ENCODE results near the gene LCOR.
"Not testable (repeated sequence)": the region's sequence is repeated elsewhere in the genome, so short reads cannot be mapped to it uniquely, and the experiment has no call there.

Gene LCOR

DNA sequence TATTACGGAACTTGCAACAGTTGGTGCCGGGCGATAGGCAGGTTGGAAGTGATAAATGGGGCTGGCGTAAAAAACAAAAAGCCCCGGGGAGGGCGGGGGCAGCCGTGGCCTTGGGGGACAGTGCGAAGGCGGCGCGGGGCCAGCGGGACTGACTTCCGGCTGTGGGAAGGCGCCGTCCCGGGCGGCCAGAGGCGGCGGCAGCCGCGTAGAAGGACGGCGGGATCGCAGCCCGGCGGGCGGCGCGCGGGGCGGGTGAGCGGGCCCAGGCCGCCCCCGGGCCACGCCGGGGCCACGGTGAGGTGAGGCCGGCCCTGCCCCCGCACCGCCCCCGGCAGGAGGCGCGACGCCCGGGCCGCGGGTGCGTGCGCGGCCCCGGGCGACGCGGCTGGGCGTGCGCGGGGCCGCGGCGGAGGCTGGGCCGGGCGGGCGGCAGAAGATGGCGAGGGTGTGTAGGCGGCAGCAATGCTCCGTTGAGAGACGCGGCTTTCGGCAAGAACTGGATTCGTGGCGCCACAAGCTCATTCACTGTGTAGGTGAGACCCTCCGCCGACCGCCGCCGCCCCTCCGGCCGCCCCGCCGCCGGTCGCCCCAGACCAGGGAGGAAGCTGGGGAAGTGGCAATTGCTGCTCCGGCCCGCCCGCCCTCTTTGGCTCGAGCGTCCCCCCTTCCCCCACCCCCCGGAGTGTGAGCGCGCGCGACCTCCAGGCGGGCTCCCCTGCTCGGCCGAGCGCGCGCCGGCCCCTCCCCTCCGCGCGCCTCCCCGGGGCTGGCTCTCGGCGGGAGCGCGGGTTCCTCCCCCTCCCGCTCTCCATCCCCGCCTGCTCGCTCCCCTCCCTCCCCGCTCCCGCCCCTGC, at the start of gene LCOR:
LCOR (plus strand) TSS at position 432 of the 854 bp plus-strand sequence. CDS start 116,760 bp downstream, outside the sequence.
- Histone ChIP-seq H3K4me3 (peak within 1 kb of the TSS; percentile 75), H3K36me3 (replicated peaks) (0 out of 2 replicates have a peak, but pooled peaks cover 4% of the 10 kb centered on the region), H3K4me1 (peaks cover 25% of the 10 kb centered on the region), H3K27me3 (ENCODE audit: low read depth) (no peaks in the 10 kb centered on the region), H3K9me3 (no peaks in the 10 kb centered on the region)
- in situ Hi-C loops (cut with MboI; ENCODE audit: low sequenced_read_pairs): no loop called here
- DNase-seq (ENCODE audit: low spot score in 2 of 2): peak; percentile 79 to 90

DNA sequence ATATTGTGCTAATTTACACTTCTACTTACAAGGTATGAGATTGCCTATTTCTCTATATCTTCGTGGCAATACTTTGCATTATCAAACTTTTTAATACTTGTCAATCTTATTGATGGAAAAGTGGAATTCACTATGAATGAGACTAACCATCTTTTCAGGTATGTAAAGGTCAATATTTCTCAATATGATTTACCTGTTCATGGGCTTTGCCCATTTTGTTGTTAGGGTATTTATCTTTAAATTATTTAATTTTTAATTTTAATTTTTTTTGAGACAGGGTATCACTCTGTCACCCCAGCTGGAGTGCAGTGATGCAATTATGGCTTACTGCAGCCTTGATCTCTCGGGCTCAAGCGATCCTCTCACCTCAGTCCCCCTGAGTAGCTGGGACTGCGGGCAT, 47.8 kb upstream of the LCOR start:
- H3K9me3 ChIP-seq: no peaks in the 10 kb centered on the region
- no peak overlapping the region for H3K4me3 ChIP-seq
- in situ Hi-C loops (cut with MboI; ENCODE audit: low sequenced_read_pairs): no loop called here
- no peaks in the 10 kb centered on the region for H3K4me1 ChIP-seq
- no peaks in the 10 kb centered on the region for H3K36me3 ChIP-seq (replicated peaks)
- H3K27me3 ChIP-seq (ENCODE audit: low read depth): no peaks in the 10 kb centered on the region
- DNase-seq (ENCODE audit: low spot score in 2 of 2): no peak

DNA sequence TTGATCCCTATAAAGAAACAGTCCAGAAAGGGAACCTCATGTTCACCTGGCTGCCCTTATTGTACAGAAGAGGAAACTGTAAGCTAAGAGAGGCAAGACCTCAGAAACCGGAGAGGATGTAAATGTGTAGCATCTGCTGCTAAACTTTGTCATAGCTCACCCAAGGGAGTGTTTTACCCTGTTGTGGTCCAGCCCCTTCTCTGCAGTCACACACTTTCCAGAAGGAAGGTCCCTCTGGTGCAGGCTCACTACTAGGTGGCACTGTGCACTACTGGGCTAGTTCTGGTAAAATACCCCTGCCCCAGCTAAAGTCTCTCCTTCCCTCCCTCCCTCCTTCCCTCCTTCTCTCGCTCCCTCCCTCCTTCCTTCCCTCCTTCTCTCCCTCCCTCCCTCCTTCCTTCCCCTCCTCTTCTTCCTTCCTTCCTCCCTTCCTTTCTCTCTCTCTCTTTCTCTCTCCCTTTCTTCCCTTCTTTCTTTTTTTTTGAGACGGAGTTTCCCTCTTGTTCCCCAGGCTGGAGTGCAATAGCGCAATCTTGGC, 42.5 kb upstream of the LCOR start:
- H3K9me3 ChIP-seq: no peaks in the 10 kb centered on the region
- no peak overlapping the region for H3K4me3 ChIP-seq
- in situ Hi-C loops (cut with MboI; ENCODE audit: low sequenced_read_pairs): no loop called here
- no peaks in the 10 kb centered on the region for H3K4me1 ChIP-seq
- peaks cover 6% of the 10 kb centered on the region for H3K27me3 ChIP-seq (ENCODE audit: low read depth)
- no peak for DNase-seq (ENCODE audit: low spot score in 2 of 2)
- H3K36me3 ChIP-seq (replicated peaks): no peaks in the 10 kb centered on the region

DNA sequence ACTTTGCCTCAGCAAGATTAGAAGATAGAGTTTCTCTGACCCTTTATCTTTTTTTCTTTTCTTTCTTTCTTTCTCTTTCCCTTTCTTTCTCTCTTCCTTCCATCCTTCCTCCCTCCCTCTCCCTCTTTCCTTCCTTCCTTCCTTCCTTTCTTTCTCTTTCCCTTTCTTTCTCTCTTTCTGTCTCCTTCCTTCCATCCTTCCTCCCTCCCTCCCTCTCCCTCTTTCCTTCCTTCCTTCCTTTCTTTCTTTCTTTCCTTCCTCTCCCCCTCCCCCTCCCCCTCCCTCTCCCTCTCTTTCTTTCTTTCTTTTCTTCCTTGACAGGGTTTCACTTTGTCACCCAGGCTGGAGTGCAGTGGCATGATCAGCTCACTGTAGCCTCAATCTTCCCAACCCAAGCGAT, 40.2 kb upstream of the LCOR start:
- H3K27me3 ChIP-seq (ENCODE audit: low read depth): peaks cover 6% of the 10 kb centered on the region
- H3K9me3 ChIP-seq: no peaks in the 10 kb centered on the region
- in situ Hi-C loops (cut with MboI; ENCODE audit: low sequenced_read_pairs): no loop called here
- H3K4me3 ChIP-seq: no peak overlapping the region
- H3K4me1 ChIP-seq: no peaks in the 10 kb centered on the region
- DNase-seq (ENCODE audit: low spot score in 2 of 2): no peak
- H3K36me3 ChIP-seq (replicated peaks): no peaks in the 10 kb centered on the region

DNA sequence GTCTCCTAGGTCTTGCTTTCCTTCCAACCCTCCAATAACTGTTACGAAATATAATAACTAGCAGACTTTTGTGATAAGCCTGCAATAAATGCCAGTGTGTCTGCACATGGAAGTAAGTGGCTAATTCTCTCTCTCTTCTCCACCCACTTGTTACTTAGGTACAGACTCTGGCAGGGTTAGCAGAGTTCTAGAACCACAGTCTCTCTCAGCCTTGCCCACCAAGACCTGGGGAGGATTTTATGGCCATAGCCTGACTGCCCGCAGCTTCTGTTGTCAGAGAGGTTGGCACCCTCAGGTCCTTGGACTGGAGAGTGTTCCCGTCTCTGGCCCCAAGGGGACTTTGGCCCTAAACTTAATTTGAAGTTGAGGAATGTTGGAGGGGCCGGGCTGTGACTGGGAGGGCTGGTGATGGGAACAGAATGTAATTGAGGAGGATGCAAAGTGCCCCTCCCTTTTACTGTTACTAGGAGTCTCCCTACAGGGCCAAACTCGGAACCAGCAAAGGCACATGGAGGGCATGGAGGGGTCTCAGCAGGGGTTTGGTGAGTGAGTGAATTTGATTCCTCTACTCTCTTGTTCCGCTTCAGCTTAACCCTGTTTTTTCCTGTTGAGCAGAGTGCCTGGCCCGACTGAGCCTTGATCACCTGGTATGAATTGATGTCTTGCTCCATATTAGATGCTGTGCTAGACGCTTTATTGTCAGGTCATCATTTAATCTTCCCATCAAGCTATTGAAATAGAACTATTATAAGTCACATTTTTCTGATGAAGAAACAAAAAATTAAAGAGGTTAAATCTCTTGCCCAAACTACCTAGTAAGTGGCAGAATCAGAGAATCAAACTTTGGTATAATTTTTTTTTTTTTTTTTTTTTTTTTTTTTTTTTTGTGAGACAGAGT, 37.0 kb upstream of the LCOR start:
- Histone ChIP-seq H3K4me1 (no peaks in the 10 kb centered on the region), H3K4me3 (no peak overlapping the region), H3K27me3 (ENCODE audit: low read depth) (peaks cover 6% of the 10 kb centered on the region), H3K36me3 (replicated peaks) (no peaks in the 10 kb centered on the region), H3K9me3 (no peaks in the 10 kb centered on the region)
- no peak for DNase-seq (ENCODE audit: low spot score in 2 of 2)
- in situ Hi-C loops (cut with MboI; ENCODE audit: low sequenced_read_pairs): no loop called here

- no peak for DNase-seq (ENCODE audit: low spot score in 2 of 2)
- no peak overlapping the region for H3K4me3 ChIP-seq
- peaks cover 6% of the 10 kb centered on the region for H3K27me3 ChIP-seq (ENCODE audit: low read depth)
- no peaks in the 10 kb centered on the region for H3K4me1 ChIP-seq
- in situ Hi-C loops (cut with MboI; ENCODE audit: low sequenced_read_pairs): no loop called here
- H3K9me3 ChIP-seq: no peaks in the 10 kb centered on the region
- no peaks in the 10 kb centered on the region for H3K36me3 ChIP-seq (replicated peaks)
These were observed 34.6 kb upstream of the LCOR start for GRCh38 chr10:96797485-96797884.

DNA sequence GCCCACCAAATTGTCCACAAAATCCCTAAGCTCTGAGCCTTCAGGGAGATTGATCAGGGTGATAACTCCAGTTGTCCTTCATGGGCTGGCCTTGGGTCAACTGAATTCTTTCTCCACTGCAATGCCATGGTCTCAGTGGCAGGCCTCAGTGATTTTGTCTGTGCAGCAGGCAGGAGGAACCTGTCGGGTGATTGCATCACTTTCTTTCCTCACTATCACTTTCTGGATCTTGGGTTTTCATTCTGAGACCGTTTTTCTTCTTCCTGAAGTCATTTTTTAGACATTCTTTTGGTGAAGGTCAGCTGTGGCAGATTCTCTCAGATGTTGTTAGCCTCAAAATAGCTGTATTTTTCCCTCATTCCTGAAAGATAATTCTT, 28.8 kb upstream of the LCOR start:
- in situ Hi-C loops (cut with MboI; ENCODE audit: low sequenced_read_pairs): no loop called here
- Histone ChIP-seq H3K27me3 (ENCODE audit: low read depth) (no peaks in the 10 kb centered on the region), H3K4me1 (no peaks in the 10 kb centered on the region), H3K36me3 (replicated peaks) (no peaks in the 10 kb centered on the region), H3K9me3 (no peaks in the 10 kb centered on the region), H3K4me3 (no peak overlapping the region)
- DNase-seq (ENCODE audit: low spot score in 2 of 2): no peak

GRCh38 chr10:96814264-96814663, 17.8 kb upstream of the LCOR start:
- H3K36me3 ChIP-seq (replicated peaks): no peaks in the 10 kb centered on the region
- no peaks in the 10 kb centered on the region for H3K4me1 ChIP-seq
- DNase-seq (ENCODE audit: low spot score in 2 of 2): no peak
- no peak overlapping the region for H3K4me3 ChIP-seq
- H3K9me3 ChIP-seq: no peaks in the 10 kb centered on the region
- in situ Hi-C loops (cut with MboI; ENCODE audit: low sequenced_read_pairs): no loop called here
- H3K27me3 ChIP-seq (ENCODE audit: low read depth): peaks cover 10% of the 10 kb centered on the region

GRCh38 chr10:96818971-96819370, 13.1 kb upstream of the LCOR start:
- H3K4me1 ChIP-seq; H3K4me3 ChIP-seq; H3K36me3 ChIP-seq (replicated peaks); H3K9me3 ChIP-seq; DNase-seq (ENCODE audit: low spot score in 2 of 2); H3K27me3 ChIP-seq (ENCODE audit: low read depth); in situ Hi-C loops (cut with MboI; ENCODE audit: low sequenced_read_pairs): not testable (repeated sequence)

DNA sequence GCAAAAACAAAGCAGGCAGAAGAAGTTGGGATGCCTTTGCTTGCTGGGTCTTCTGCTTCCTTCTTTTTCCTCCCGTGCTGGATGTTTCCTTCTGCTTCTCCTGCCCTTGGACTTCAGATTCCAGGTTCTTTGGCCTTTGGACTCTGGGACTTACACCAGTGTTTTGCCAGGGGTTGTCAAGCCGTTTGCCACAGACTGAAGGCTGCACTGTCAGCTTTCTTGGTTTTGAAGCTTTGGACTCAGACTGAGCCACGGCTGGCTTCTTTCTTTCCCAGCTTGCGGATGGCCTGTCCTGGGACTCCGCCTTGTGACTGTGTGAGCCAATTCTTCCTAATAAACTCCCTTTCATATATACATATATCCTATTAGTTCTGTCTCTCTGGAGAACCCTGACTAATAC, 11.3 kb upstream of the LCOR start:
- in situ Hi-C loops (cut with MboI; ENCODE audit: low sequenced_read_pairs): no loop called here
- Histone ChIP-seq H3K36me3 (replicated peaks) (no peaks in the 10 kb centered on the region), H3K4me3 (no peak overlapping the region), H3K9me3 (no peaks in the 10 kb centered on the region), H3K27me3 (ENCODE audit: low read depth) (no peaks in the 10 kb centered on the region), H3K4me1 (no peaks in the 10 kb centered on the region)
- no peak for DNase-seq (ENCODE audit: low spot score in 2 of 2)

DNA sequence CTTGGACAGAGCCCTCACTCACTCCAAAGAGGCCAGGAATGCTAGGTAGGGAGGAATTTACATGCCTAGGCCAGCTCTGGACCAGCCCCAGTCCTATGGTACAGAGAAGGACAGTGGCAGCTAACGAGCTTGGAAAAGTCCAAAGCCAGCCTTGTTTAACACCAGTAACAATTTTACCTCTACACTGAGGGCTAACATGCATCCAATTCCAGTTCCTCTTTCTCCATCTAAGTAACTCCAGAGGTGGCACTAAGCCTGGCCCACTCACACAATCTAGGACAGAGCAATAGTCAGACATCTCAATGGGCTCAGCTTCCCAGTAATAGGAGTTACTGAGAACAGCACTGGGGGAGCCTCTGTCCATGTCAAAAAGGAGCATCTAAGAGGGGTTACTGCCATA, 5.7 kb upstream of the LCOR start:
- in situ Hi-C loops (cut with MboI; ENCODE audit: low sequenced_read_pairs): no loop called here
- Histone ChIP-seq H3K36me3 (replicated peaks) (no peaks in the 10 kb centered on the region), H3K4me1 (peaks cover 5% of the 10 kb centered on the region; the same call in 1 of the 2 replicates), H3K9me3 (no peaks in the 10 kb centered on the region), H3K27me3 (ENCODE audit: low read depth) (no peaks in the 10 kb centered on the region), H3K4me3 (no peak overlapping the region)
- DNase-seq (ENCODE audit: low spot score in 2 of 2): no peak

GRCh38 chr10:96828609-96829008, 3.5 kb upstream of the LCOR start:
- Histone ChIP-seq H3K27me3 (ENCODE audit: low read depth) (no peaks in the 10 kb centered on the region), H3K9me3 (no peaks in the 10 kb centered on the region), H3K36me3 (replicated peaks) (no peaks in the 10 kb centered on the region), H3K4me1 (peaks cover 6% of the 10 kb centered on the region; the same call in 1 of the 2 replicates), H3K4me3 (no peak overlapping the region)
- no peak for DNase-seq (ENCODE audit: low spot score in 2 of 2)
- in situ Hi-C loops (cut with MboI; ENCODE audit: low sequenced_read_pairs): no loop called here

DNA sequence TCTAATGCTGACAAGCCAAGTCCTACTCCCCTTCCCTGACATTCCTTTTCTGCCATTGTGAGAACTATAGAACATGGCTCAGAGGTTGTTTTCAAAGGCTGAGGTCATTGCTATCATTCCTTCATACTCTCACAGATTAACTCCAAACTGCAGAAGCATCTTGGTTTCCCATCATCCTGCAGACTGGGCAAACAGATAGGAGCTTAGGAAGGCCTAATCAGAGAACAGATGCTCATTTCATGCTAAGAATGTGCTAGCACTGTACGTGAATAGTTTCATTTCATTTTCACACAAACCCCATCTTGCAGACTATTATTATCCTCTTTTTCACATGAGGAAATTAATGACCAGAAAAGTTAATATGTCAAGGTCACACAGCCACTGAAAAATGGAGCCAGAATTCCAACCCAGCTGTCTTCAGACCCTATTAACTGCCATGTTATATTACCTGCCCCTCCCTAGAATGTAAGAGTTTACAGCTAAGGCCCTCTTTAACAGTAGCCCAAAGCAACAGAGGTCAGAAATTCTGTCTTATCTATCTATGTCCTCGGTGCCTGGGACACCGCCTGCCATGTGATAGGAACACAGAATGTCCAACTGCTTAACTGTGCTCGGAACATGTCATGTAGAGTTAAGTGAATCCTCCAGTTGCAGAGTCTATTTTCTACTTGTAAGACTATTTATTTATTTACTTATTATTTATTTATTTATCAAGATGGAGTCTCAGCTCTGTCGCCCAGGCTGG, 2.9 kb upstream of the LCOR start:
- Histone ChIP-seq H3K4me1 (peaks cover 9% of the 10 kb centered on the region), H3K9me3 (no peaks in the 10 kb centered on the region), H3K27me3 (ENCODE audit: low read depth) (no peaks in the 10 kb centered on the region), H3K36me3 (replicated peaks) (no peaks in the 10 kb centered on the region), H3K4me3 (no peak overlapping the region)
- no peak for DNase-seq (ENCODE audit: low spot score in 2 of 2)
- in situ Hi-C loops (cut with MboI; ENCODE audit: low sequenced_read_pairs): no loop called here
